Astrocyte of the cerebellum (primary cell): ENCODE results near the gene SLC30A7.

Source experiments
- DNase-seq: peaks from one replicate; pipeline ENCODE4 v3.0.0-alpha.2; 2011; ENCODE audit warnings: low read depth
- H3K4me3 ChIP-seq: 2 replicates; pipeline ENCODE4 v1.5.1; 2011; ENCODE audit warnings: mild to moderate bottlenecking, low read depth, low read length, moderate library complexity
- in situ Hi-C: cut with HindIII; loops from 2 replicates; pipeline ENCODE4 v1.10.0; 2017; ENCODE audit warnings: low sequenced_read_pairs
- TF ChIP-seq, protein P1 (sequence below): IDR thresholded peaks from 2 replicates; pipeline ENCODE4 v1.5.1; 2012; ENCODE audit warnings: low read length, low read depth, moderate library complexity, mild to moderate bottlenecking; ENCODE audit errors: missing control alignments

The SLC30A7 gene

DNA sequence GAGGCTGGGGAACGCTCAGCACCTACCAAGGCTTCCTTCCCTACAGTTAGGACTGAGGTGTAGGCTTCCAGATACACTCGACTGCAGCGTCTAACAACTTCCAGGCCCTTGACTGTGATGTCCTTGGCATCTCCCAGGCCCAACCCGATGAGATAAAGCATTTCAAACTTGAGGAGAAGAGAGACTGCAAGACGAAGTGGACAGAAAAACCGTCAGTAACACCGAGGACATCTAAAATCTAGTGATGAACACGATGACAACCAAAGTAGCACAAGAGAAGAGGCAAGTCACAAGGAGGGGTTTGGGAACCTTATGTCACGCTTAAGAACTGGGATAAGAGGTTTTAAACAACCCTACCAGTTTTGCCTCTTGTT is 129.4 kb downstream of the SLC30A7 start:
- in situ Hi-C loops = no loop called here

DNA sequence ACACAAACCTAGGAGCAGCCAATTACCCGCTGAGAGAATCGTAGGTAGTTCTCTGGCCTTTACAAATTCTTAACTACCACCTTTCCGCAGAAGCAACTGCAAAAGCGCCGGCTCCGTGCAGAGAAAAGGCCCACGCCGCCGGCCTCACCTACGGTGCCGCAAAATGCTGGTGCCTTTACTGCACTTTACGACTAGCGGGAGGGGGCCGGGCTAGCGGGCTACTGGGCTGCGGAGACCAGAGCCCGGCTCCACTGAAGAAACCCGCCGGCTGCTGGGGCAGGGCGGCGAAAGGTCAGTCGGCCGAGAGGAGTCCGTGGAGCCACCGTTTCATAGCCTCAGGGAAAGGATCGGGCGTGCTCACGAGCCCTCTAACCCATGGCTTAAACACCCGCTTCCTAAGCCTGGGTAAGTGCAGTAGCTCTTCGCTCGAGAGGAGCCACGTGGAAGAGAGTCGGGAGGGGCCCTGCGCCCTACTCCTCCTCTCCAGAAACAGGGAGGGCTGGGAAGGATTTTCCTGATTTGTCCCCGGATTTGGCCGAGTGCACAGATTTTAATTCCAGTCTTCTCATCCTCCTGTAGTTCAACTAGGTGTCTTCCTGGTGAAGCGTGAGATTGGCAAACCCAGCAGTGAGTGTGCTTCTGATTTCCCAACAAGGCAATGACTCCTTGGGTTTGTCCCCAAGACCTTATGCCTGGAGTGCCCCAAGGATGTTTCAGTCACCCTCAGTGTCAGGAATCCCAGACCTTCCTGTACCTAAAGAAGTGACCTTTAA is 130.0 kb downstream of the SLC30A7 start, which contains the start of gene DPH5:
TSS of gene DPH5 (minus strand) at position 128 of the 773 bp plus-strand sequence. CDS start 341 bp downstream, outside the sequence.
- TF ChIP-seq, protein P1, sequence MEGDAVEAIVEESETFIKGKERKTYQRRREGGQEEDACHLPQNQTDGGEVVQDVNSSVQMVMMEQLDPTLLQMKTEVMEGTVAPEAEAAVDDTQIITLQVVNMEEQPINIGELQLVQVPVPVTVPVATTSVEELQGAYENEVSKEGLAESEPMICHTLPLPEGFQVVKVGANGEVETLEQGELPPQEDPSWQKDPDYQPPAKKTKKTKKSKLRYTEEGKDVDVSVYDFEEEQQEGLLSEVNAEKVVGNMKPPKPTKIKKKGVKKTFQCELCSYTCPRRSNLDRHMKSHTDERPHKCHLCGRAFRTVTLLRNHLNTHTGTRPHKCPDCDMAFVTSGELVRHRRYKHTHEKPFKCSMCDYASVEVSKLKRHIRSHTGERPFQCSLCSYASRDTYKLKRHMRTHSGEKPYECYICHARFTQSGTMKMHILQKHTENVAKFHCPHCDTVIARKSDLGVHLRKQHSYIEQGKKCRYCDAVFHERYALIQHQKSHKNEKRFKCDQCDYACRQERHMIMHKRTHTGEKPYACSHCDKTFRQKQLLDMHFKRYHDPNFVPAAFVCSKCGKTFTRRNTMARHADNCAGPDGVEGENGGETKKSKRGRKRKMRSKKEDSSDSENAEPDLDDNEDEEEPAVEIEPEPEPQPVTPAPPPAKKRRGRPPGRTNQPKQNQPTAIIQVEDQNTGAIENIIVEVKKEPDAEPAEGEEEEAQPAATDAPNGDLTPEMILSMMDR = no peak
- in situ Hi-C loops = no loop called here
- H3K4me3 ChIP-seq = peak within 1 kb of the TSS; percentile 55
- DNase-seq = peak; percentile 72

More for the DNA sequence above, 129.4 kb downstream of the SLC30A7 start:
- peak overlapping the region; percentile 55 for H3K4me3 ChIP-seq
- TF ChIP-seq, protein P1 = no peak
- no peak for DNase-seq

DNA sequence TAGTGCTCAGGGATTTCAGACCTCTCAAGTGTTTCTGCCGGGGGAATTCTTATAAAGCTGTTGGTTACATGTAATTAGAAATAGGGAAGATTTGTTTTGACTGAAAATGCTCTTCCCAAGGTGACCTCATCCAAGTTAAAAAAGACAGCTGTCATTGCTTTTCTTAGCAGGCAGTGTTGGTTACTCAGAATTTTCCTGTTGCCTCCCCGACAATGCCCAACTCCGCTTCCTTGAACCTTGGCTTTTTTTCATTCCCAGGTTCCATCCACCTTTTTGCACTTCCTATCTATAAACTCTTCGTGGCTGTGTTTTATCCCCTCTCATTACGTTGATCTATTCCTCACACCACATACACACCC is 130.5 kb downstream of the SLC30A7 start:
- no peak for DNase-seq
- in situ Hi-C loops = no loop called here
- TF ChIP-seq, protein P1 = no peak
- peak overlapping the region; percentile 55 for H3K4me3 ChIP-seq

DNA sequence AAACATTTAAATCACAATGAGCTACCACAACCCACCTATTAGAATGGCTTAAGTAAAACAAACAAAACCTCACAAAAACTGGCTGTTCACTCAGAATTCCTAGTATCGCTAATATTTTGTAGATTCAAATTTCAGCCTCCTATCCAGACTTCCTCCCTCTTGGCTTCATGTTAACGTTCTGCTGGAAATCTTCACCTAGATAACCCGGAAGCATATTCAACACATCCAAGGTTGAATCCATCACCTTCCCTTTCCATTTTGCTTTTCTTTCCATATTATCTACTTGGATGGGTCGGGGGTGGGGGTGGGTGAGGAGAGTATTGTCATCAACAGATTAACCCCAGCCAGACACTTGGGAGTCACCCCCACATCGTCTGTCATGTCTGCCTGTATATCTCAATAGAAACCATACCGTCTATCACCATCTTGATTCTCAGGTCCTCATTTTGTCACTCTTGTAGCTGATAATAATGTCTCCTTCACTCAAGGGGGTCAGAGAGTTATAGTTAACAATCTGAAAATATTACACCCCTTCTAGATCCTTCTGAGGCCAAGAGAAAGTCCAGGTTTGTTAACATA is 131.4 kb downstream of the SLC30A7 start:
- DNase-seq = no peak
- H3K4me3 ChIP-seq = no peak overlapping the region
- in situ Hi-C loops = no loop called here
- TF ChIP-seq, protein P1 = no peak

DNA sequence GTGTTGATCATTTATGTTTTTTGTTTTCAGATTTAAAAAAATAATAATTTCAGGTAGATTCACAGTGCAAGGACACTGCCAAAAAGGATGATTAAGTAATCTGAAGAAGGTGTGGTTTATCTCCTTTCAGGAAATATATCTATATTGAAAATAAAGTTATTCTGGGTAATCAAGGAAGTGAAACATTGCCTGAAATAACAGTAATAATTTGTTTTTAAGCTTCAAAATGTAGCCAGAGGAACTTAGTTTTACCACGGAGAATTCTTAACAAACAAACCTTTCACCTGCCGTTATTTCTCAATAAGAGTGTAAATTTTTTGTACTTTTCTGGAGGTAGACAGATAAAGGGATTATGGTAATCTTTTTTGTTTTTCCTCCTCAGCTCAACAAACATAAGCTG is 132.6 kb downstream of the SLC30A7 start:
- in situ Hi-C loops = no loop called here
- no peak for DNase-seq
- TF ChIP-seq, protein P1 = no peak
- H3K4me3 ChIP-seq = no peak overlapping the region

DNA sequence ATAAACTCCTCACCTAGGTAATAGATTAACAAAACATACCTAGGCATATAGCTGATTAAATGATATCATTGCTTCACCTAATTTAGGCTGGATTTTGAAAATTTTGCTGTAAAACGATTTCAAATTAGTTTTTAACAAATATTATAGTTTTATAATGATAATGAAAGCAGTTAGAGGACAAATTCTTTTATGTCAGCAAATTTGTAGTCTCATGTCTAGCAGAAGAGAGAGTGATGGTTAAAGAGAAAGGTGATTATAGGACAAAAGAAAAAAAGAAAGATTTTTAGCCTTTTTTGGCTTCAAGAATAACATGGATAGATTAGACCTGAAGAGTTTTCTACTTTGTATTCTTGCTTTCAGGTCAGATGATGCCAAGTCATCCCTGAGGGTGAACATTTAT is 133.3 kb downstream of the SLC30A7 start:
- in situ Hi-C loops = no loop called here
- no peak overlapping the region for H3K4me3 ChIP-seq
- TF ChIP-seq, protein P1 = no peak
- DNase-seq = no peak
